Measurements from ENCODE around the gene SLC6A7. TPM values are rescaled to one million over a fixed set of nuclear protein-coding genes. Genes with fewer than 3 reads are reported as not detected.

SLC6A7 gene
- total and polyA plus RNA-seq, 8 donors = 29.3 TPM; not detected in 7

- Histone ChIP-seq H3K4me1 (peaks cover 0 to 24% (median 5%) of the 10 kb centered on the region in 4 donors), H3K36me3 (no peaks in the 10 kb centered on the region), H3K9me3 (no peaks in the 10 kb centered on the region), H3K4me3 (no peak overlapping the region), H3K27ac (peak overlapping the region in 1 of 5 donors; percentile 17), H3K27me3 (peaks cover 0 to 19% (median 0%) of the 10 kb centered on the region in 3 donors)
- TF ChIP-seq POLR2A (IDR thresholded peaks at IDR 0.05) (no peak), CTCF (IDR thresholded peaks at IDR 0.05) (no peak), EP300 (IDR thresholded peaks at IDR 0.05) (no peak), POLR2AphosphoS5 (IDR thresholded peaks at IDR 0.05) (no peak)
- intact Hi-C loops (cut with DNase I; ENCODE audit: low total_unique reads) = no loop called here
- WGBS, 5 donors = 61 to 80% (median 71%) methylated on average over 7 of the region's 7 CpGs
- peak in 1 of 2 donors; percentile 40 for DNase-seq
Observed at GRCh38 chr5:150214289-150214688, 24.4 kb downstream of the SLC6A7 start.

- no peak overlapping the region for H3K27ac ChIP-seq
- DNase-seq = peak in 1 of 2 donors; percentile 65
- H3K27me3 ChIP-seq = peaks cover 0 to 27% (median 0%) of the 10 kb centered on the region in 3 donors
- TF ChIP-seq POLR2AphosphoS5 (IDR thresholded peaks at IDR 0.05) (no peak), POLR2A (IDR thresholded peaks at IDR 0.05) (no peak), CTCF (IDR thresholded peaks at IDR 0.05) (no peak), EP300 (IDR thresholded peaks at IDR 0.05) (no peak)
- WGBS, 5 donors = 57 to 68% (median 62%) methylated on average over 8 to 10 of the region's 10 CpGs
- H3K4me3 ChIP-seq = no peak overlapping the region
- H3K4me1 ChIP-seq = peaks cover 0 to 24% (median 5%) of the 10 kb centered on the region in 4 donors
- intact Hi-C loops (cut with DNase I; ENCODE audit: low total_unique reads) = loop anchor here (5.0 kb wide), 1 partner anchor 84 kb away; no protein-coding TSS in a partner anchor
- H3K36me3 ChIP-seq = no peaks in the 10 kb centered on the region
- H3K9me3 ChIP-seq = no peaks in the 10 kb centered on the region
Observed at GRCh38 chr5:150215979-150216944, 26.4 kb downstream of the SLC6A7 start.

- no peaks in the 10 kb centered on the region for H3K36me3 ChIP-seq
- 32 to 60% (median 53%) methylated on average over 2 of the region's 2 CpGs for WGBS, 5 donors
Observed at GRCh38 chr5:150217038-150217437, 27.2 kb downstream of the SLC6A7 start.

More at GRCh38 chr5:150217038-150217437, 27.2 kb downstream of the SLC6A7 start:
- DNase-seq = peak in 1 of 2 donors; percentile 46
- Histone ChIP-seq H3K4me3 (no peak overlapping the region), H3K27ac (no peak overlapping the region), H3K4me1 (peaks cover 0 to 24% (median 5%) of the 10 kb centered on the region in 4 donors), H3K9me3 (no peaks in the 10 kb centered on the region), H3K27me3 (peaks cover 0 to 27% (median 0%) of the 10 kb centered on the region in 3 donors)
- intact Hi-C loops (cut with DNase I; ENCODE audit: low total_unique reads) = loop anchor here (5.0 kb wide), 1 partner anchor 85 kb away; no protein-coding TSS in a partner anchor
- no peak for TF ChIP-seq CTCF (IDR thresholded peaks at IDR 0.05)
- no peak for TF ChIP-seq POLR2A (IDR thresholded peaks at IDR 0.05)
- TF ChIP-seq EP300 (IDR thresholded peaks at IDR 0.05) = no peak
- no peak for TF ChIP-seq POLR2AphosphoS5 (IDR thresholded peaks at IDR 0.05)

Measured in stomach (tissue), 9 donors.